MCF 10A (cell line): Measurements from ENCODE around the gene CRYBG3. TPM values are rescaled to one million over a fixed set of nuclear protein-coding genes. Genes with fewer than 3 reads are reported as not detected.
"Not testable (repeated sequence)": the region's sequence is repeated elsewhere in the genome, so short reads cannot be mapped to it uniquely, and the experiment has no call there.

Experiments used
- BruUV-seq: library from RNA; stranded (reverse); fragments of 400-500 nt; replicated peaks from 2 replicates; lab custom pipeline; 2021; lab: Mats Ljungman, UMichigan
- CTCF ChIA-PET: fragments of 300-600 bp; sonication (Branson Sonifier 250); formaldehyde crosslinking; extraction: SDS; loops from one replicate; lab custom pipeline; 2021; ENCODE audit warnings: antibody characterized with exemption, inconsistent platforms; lab: Yijun Ruan, JAX
- POLR2A ChIA-PET: fragments of 300-600, 350-650 bp; sonication (Branson Sonifier 250); formaldehyde crosslinking; extraction: SDS; loops from one replicate; lab custom pipeline; 2020; ENCODE audit warnings: antibody characterized with exemption, inconsistent platforms; lab: Yijun Ruan, JAX
- DNase-seq: peaks from one replicate; pipeline ENCODE4 v3.0.0-alpha.2; 2018; ENCODE audit not compliant: unreplicated experiment
- H3K27ac Mint-ChIP-seq: one replicate; pipeline ENCODE4 v1.8.0; 2022; ENCODE audit warnings: mild to moderate bottlenecking, low read depth, mixed read lengths; ENCODE audit not compliant: unreplicated experiment
- H3K27me3 Mint-ChIP-seq: one replicate; pipeline ENCODE4 v1.8.0; 2022; ENCODE audit warnings: mixed read lengths; ENCODE audit not compliant: insufficient read depth, unreplicated experiment
- H3K36me3 Mint-ChIP-seq: one replicate; pipeline ENCODE4 v1.8.0; 2022; ENCODE audit warnings: mild to moderate bottlenecking, moderate library complexity, mixed read lengths; ENCODE audit not compliant: insufficient read depth, unreplicated experiment
- H3K4me1 Mint-ChIP-seq: one replicate; pipeline ENCODE4 v1.8.0; 2022; ENCODE audit warnings: mixed read lengths; ENCODE audit not compliant: insufficient read depth, unreplicated experiment
- H3K4me3 Mint-ChIP-seq: one replicate; pipeline ENCODE4 v1.8.0; 2022; ENCODE audit warnings: mild to moderate bottlenecking, moderate library complexity, mixed read lengths; ENCODE audit not compliant: unreplicated experiment
- H3K9me3 Mint-ChIP-seq: one replicate; pipeline ENCODE4 v1.8.0; 2022; ENCODE audit warnings: mixed read lengths; ENCODE audit not compliant: unreplicated experiment
- intact Hi-C: fragments of 100-400 bp; cut with micrococcal nuclease; formaldehyde crosslinking; loops from 2 replicates; pipeline ENCODE4 v1.14.1; 2022
- total RNA-seq: library from RNA; stranded (reverse); gene quantifications from 2 replicates; pipeline ENCODE4 v1.2.3, GENCODE V29; 2022
- TF ChIP-seq, protein P1 (sequence below): fragments of 200-600 bp; IDR thresholded peaks from one replicate; pipeline ENCODE4 v1.8.0; 2022; ENCODE audit warnings: antibody characterized with exemption, mild to moderate bottlenecking; ENCODE audit not compliant: unreplicated experiment

Gene CRYBG3
- total RNA-seq, 1 experiment from 2014 or later, result 7.2 TPM

DNA sequence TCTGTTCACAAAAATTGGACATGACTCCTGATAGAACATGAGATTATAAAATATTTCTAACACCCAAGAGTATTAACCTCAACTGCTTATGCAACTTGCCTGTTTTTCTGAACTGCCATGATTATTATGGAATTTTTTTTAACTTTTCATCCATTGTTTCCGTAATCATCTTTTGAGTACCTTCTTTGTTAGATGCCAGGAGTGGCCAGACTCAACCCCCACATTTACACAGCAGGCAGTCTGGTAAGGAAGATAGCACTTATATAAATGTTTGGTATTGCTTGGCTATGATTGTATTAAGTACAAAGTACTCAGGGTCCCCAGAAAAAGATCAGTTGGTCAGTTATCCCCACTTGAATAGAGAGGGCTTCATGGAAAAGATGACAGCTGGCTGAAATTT is 74.3 kb downstream of the CRYBG3 start:
- no TSS peak for BruUV-seq
- ChIA-PET CTCF (interaction anchor here (0.6 to 1.6 kb wide), 2 partner anchors 15 to 50 kb away, joined by 3 read pairs; no protein-coding TSS in a partner anchor), POLR2A (interaction anchor here (0.8 to 1.4 kb wide), 2 partner anchors 8 to 24 kb away, joined by 3 to 4 read pairs; no protein-coding TSS in a partner anchor)

DNA sequence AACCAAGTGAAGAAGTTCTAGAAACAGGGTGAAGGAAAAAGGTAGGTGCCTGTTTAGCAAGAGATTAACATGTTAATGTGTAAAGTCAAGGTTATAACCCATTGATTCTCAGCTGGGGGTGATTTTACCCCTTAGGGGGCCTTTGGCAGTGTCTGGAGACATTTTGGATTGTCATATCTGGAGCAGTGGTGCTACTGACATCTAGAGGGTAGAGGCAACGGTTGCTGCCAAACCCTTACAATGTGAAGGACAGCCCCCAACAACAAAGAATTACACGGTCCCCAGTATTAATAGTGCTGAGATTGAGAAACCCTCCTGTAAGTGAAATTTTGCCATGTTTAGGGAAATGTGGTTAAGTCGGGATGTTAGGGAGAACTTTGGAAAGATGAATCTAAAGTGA is 74.7 kb downstream of the CRYBG3 start:
- Mint-ChIP-seq H3K4me1 (no peaks in the 10 kb centered on the region), H3K36me3 (peaks cover 29% of the 10 kb centered on the region), H3K27me3 (no peaks in the 10 kb centered on the region), H3K9me3 (no peaks in the 10 kb centered on the region), H3K27ac (no peak overlapping the region), H3K4me3 (no peak overlapping the region)
- POLR2A ChIA-PET, result interaction anchor here (1.4 kb wide), 1 partner anchor 8 kb away, joined by 3 read pairs; no protein-coding TSS in a partner anchor
- TF ChIP-seq, protein P1, sequence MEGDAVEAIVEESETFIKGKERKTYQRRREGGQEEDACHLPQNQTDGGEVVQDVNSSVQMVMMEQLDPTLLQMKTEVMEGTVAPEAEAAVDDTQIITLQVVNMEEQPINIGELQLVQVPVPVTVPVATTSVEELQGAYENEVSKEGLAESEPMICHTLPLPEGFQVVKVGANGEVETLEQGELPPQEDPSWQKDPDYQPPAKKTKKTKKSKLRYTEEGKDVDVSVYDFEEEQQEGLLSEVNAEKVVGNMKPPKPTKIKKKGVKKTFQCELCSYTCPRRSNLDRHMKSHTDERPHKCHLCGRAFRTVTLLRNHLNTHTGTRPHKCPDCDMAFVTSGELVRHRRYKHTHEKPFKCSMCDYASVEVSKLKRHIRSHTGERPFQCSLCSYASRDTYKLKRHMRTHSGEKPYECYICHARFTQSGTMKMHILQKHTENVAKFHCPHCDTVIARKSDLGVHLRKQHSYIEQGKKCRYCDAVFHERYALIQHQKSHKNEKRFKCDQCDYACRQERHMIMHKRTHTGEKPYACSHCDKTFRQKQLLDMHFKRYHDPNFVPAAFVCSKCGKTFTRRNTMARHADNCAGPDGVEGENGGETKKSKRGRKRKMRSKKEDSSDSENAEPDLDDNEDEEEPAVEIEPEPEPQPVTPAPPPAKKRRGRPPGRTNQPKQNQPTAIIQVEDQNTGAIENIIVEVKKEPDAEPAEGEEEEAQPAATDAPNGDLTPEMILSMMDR, result no peak
- peak; percentile 4 for DNase-seq
- BruUV-seq, result no TSS peak
- CTCF ChIA-PET, result no interaction called here
- intact Hi-C loops, result no loop called here

More for the DNA sequence above, 74.3 kb downstream of the CRYBG3 start:
- no peak overlapping the region for H3K27ac Mint-ChIP-seq
- no peak overlapping the region for H3K4me3 Mint-ChIP-seq
- H3K36me3 Mint-ChIP-seq, result peaks cover 27% of the 10 kb centered on the region
- no peaks in the 10 kb centered on the region for H3K9me3 Mint-ChIP-seq
- no peak for DNase-seq
- no peaks in the 10 kb centered on the region for H3K27me3 Mint-ChIP-seq
- H3K4me1 Mint-ChIP-seq, result no peaks in the 10 kb centered on the region
- TF ChIP-seq, protein P1, result no peak
- intact Hi-C loops, result no loop called here

DNA sequence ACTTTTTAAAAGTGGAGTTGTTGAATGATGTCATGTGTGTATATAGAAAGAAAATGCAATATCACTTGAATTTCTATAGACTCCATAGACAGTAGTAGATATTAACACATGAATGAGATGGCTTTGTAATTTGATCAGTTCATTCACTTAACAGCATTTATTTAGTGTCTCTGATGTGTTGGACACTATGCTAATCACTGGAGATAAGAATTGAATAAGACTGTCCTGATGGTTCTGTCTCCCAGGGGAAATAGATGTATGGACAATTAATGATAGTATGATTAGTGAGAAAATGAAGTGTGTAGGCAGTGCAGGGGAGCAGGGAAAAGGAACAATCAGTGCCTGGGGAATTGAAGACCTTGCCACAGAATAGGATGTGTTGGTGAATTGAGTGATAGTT is 77.5 kb downstream of the CRYBG3 start:
- DNase-seq, result no peak
- Mint-ChIP-seq H3K9me3 (no peaks in the 10 kb centered on the region), H3K4me1 (no peaks in the 10 kb centered on the region), H3K36me3 (peaks cover 24% of the 10 kb centered on the region), H3K27me3 (no peaks in the 10 kb centered on the region), H3K27ac (no peak overlapping the region), H3K4me3 (no peak overlapping the region)
- no TSS peak for BruUV-seq
- TF ChIP-seq, protein P1, result no peak
- ChIA-PET POLR2A (no interaction called here), CTCF (no interaction called here)
- intact Hi-C loops, result no loop called here

DNA sequence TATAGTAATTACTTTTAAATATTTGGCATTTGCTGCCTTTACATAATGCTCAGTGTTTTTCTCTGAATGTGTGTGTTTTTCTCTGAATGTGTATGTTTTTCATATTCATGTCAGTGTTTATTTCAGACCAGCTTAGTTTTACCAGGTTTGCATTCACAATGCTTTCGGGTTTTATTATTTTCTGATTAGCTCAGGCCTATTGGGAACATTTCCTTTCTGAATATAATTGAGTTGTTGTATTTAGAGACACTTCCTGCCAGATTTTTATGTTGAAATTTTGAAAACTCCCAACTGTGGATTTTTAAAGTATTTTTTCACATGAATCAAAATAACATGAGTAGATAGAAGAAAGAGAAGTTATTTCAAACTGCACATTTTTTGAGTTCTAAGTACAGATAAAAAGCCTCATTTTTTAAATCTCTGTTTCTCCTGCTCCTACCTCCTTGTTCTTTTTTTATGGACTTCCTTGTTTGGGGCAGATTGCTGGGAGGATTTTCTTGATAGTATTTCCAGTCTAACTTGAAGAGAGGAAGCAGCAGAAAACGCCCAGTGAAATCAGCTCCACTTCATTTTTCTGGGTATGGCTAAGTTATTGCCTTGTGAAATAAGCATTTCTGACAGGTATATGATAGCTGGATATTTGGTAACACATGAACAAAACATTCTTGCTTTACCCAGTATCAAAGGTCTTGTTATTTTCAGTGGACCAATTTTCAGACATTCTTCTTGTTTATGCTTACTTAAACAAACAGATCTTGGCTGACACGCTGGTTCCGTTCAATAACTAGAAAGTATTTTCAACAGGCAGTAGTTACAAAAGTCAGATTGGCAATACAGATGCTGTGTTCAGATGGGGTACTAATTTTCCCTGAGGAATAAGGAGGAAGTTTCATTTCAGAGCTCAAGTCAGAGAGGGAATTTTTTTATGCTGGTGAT is 79.8 kb downstream of the CRYBG3 start:
- POLR2A ChIA-PET, result interaction anchor here (0.5 to 0.9 kb wide), 3 partner anchors 13 to 66 kb away, joined by 3 read pairs; no protein-coding TSS in a partner anchor

DNA sequence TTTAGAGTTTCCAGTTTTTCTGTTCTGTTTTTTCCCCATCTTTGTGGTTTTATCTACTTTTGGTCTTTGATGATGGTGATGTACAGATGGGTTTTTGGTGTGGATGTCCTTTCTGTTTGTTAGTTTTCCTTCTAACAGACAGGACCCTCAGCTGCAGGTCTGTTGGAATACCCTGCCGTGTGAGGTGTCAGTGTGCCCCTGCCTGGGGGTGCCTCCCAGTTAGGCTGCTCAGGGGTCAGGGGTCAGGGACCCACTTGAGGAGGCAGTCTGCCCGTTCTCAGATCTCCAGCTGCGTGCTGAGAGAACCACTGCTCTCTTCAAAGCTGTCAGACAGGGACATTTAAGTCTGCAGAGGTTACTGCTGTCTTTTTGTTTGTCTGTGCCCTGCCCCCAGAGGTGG is 88.0 kb downstream of the CRYBG3 start:
- intact Hi-C loops, BruUV-seq, H3K27ac Mint-ChIP-seq, H3K4me3 Mint-ChIP-seq, CTCF ChIA-PET, DNase-seq, H3K36me3 Mint-ChIP-seq, H3K27me3 Mint-ChIP-seq, H3K9me3 Mint-ChIP-seq, POLR2A ChIA-PET: not testable (repeated sequence)
- H3K4me1 Mint-ChIP-seq, result peaks cover 11% of the 10 kb centered on the region

More for the DNA sequence above, 79.8 kb downstream of the CRYBG3 start:
- H3K4me3 Mint-ChIP-seq, result no peak overlapping the region
- TF ChIP-seq, protein P1, result no peak
- H3K27ac Mint-ChIP-seq, result peak overlapping the region; percentile 23
- peaks cover 24% of the 10 kb centered on the region for H3K36me3 Mint-ChIP-seq
- intact Hi-C loops, result no loop called here
- BruUV-seq, result no TSS peak
- no peaks in the 10 kb centered on the region for H3K4me1 Mint-ChIP-seq
- no peak for DNase-seq
- CTCF ChIA-PET, result no interaction called here
- H3K9me3 Mint-ChIP-seq, result no peaks in the 10 kb centered on the region
- H3K27me3 Mint-ChIP-seq, result no peaks in the 10 kb centered on the region

DNA sequence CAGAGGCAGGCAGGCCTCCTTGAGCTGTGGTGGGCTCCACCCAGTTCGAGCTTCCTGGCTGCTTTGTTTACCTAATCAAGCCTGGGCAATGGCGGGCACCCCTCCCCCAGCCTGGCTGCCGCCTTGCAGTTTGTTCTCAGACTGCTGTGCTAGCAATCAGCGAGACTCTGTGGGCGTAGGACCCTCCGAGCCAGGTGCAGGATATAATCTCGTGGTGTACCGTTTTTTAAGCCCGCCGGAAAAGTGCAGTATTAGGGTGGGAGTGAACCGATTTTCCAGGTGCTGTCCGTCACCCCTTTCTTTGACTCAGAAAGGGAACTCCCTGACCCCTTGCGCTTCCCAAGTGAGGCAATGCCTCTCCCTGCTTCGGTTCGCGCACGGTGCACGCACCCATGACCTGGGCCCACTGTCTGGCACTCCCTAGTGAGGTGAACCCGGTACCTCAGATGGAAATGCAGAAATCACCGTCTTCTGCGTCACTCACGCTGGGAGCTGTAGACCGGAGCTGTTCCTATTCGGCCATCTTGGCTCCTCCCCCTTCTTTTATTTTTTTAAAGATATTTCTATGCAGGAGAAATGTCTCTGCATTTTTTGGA is 88.5 kb downstream of the CRYBG3 start:
- H3K36me3 Mint-ChIP-seq, CTCF ChIA-PET, H3K4me3 Mint-ChIP-seq, intact Hi-C loops, H3K27ac Mint-ChIP-seq, H3K27me3 Mint-ChIP-seq, H3K9me3 Mint-ChIP-seq, BruUV-seq, POLR2A ChIA-PET, DNase-seq: not testable (repeated sequence)
- peaks cover 11% of the 10 kb centered on the region for H3K4me1 Mint-ChIP-seq
